Sigmoid colon (tissue), 4 donors: ENCODE measurements around the gene ICE1.

Source experiments
- EP300 ChIP-seq, 4 donors: sonication (generic); formaldehyde crosslinking; IDR thresholded peaks; one replicate each; pipeline ENCODE4 v1.6.1; 2017; ENCODE audit warnings: antibody characterized with exemption in 4 of 4
- POLR2A ChIP-seq, 2 donors: fragments of 450-650 bp; IDR thresholded peaks; one replicate each; pipeline ENCODE4 v1.6.1; 2016; ENCODE audit warnings: antibody characterized with exemption in 2 of 2, mild to moderate bottlenecking in 2 of 2, moderate library complexity in 2 of 2
- TF ChIP-seq, protein P1 (sequence below), 4 experiments: fragments of 450-650 bp in 3 of 4; fragments of 200-600 bp in 1 of 4; IDR thresholded peaks; one replicate each; pipeline ENCODE4 v1.5.1; 2016 to 2019; ENCODE audit warnings: antibody characterized with exemption in 4 of 4, mild to moderate bottlenecking in 3 of 4, moderate library complexity in 2 of 4

DNA sequence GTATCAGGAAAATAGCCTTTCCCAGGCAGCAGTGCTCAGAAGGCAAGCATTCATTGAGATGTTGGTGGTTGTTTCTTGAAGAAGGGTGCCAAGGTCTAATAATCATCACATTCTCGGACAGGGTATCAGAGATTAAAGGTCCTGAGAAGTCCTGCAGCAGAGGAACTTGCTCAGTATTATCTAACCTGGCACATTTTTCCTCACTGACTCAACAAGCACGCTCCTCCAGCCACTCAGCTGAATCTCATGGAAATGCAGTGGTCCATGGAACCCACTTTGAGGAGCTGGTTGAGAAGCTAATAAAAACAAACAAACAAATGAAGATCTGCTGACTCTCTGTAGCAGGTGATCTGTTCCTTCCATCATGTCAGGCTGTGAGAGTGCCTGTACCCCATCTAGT lies 35.3 kb upstream of the ICE1 start:
- TF ChIP-seq, protein P1, sequence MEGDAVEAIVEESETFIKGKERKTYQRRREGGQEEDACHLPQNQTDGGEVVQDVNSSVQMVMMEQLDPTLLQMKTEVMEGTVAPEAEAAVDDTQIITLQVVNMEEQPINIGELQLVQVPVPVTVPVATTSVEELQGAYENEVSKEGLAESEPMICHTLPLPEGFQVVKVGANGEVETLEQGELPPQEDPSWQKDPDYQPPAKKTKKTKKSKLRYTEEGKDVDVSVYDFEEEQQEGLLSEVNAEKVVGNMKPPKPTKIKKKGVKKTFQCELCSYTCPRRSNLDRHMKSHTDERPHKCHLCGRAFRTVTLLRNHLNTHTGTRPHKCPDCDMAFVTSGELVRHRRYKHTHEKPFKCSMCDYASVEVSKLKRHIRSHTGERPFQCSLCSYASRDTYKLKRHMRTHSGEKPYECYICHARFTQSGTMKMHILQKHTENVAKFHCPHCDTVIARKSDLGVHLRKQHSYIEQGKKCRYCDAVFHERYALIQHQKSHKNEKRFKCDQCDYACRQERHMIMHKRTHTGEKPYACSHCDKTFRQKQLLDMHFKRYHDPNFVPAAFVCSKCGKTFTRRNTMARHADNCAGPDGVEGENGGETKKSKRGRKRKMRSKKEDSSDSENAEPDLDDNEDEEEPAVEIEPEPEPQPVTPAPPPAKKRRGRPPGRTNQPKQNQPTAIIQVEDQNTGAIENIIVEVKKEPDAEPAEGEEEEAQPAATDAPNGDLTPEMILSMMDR (IDR thresholded peaks at IDR 0.05): no peak
- no peak for TF ChIP-seq EP300 (IDR thresholded peaks at IDR 0.05)
- no peak for TF ChIP-seq POLR2A (IDR thresholded peaks at IDR 0.05)
